Osteoblast (primary cell): ENCODE measurements around the gene TRIM7. TPM values are rescaled to one million over a fixed set of nuclear protein-coding genes. Genes with fewer than 3 reads are reported as not detected.

ENCODE experiments used
- DNase-seq: peaks from one replicate; pipeline ENCODE4 v3.0.0; 2011; ENCODE audit warnings: low spot score, mixed read lengths; ENCODE audit not compliant: insufficient read length; ENCODE audit errors: missing footprints
- H2AFZ ChIP-seq: 2 replicates; pipeline ENCODE4 v1.6.0; 2011; ENCODE audit warnings: mild to moderate bottlenecking, low read length
- H3K27ac ChIP-seq: 2 replicates; pipeline ENCODE4 v1.5.1; 2011; ENCODE audit warnings: mild to moderate bottlenecking, low read depth, low read length, moderate library complexity
- H3K27me3 ChIP-seq: 2 replicates; pipeline ENCODE4 v1.6.0; 2012; ENCODE audit warnings: mild to moderate bottlenecking, control low read depth, inconsistent platforms, low read length, moderate library complexity; ENCODE audit not compliant: insufficient read depth
- H3K36me3 ChIP-seq: 2 replicates; pipeline ENCODE4 v1.5.1; 2011; ENCODE audit warnings: mild to moderate bottlenecking, low read length, control low read depth, moderate library complexity; ENCODE audit not compliant: insufficient read depth
- H3K4me1 ChIP-seq: 2 replicates; pipeline ENCODE4 v1.5.1; 2011; ENCODE audit warnings: mild to moderate bottlenecking, low read length, control low read depth, moderate library complexity; ENCODE audit not compliant: insufficient read depth
- H3K4me2 ChIP-seq: 2 replicates; pipeline ENCODE4 v1.6.0; 2011; ENCODE audit warnings: mild to moderate bottlenecking, low read length; ENCODE audit not compliant: insufficient read depth
- H3K4me3 ChIP-seq: fragments of 200-600 bp; sonication (generic); 3 replicates; pipeline ENCODE4 v1.5.1; 2012; ENCODE audit warnings: mild to moderate bottlenecking, low read length, inconsistent platforms; ENCODE audit not compliant: insufficient read depth
- H3K79me2 ChIP-seq: 2 replicates; pipeline ENCODE4 v1.6.0; 2012; ENCODE audit warnings: mild to moderate bottlenecking, low read length, control low read depth, inconsistent platforms; ENCODE audit not compliant: insufficient read depth
- H3K9me3 ChIP-seq: 2 replicates; pipeline ENCODE4 v1.5.1; 2011; ENCODE audit warnings: low read depth, low read length, control low read depth
- H4K20me1 ChIP-seq: 2 replicates; pipeline ENCODE4 v1.6.0; 2012; ENCODE audit warnings: mild to moderate bottlenecking, low read length, control low read depth; ENCODE audit not compliant: insufficient read depth
- total RNA-seq: library from RNA; depleted of rRNA; stranded (reverse); fragments of >200 nt; gene quantifications from 2 replicates; pipeline ENCODE4 v1.2.3, GENCODE V29; 2012
- TF ChIP-seq, protein P1 (sequence below): IDR thresholded peaks from 2 replicates; pipeline ENCODE4 v1.5.1; 2011; ENCODE audit warnings: mild to moderate bottlenecking, low read depth, low read length, moderate library complexity; ENCODE audit errors: extremely low read depth

TRIM7 gene
- total RNA-seq, 1 donor, result 0.72 TPM

DNA sequence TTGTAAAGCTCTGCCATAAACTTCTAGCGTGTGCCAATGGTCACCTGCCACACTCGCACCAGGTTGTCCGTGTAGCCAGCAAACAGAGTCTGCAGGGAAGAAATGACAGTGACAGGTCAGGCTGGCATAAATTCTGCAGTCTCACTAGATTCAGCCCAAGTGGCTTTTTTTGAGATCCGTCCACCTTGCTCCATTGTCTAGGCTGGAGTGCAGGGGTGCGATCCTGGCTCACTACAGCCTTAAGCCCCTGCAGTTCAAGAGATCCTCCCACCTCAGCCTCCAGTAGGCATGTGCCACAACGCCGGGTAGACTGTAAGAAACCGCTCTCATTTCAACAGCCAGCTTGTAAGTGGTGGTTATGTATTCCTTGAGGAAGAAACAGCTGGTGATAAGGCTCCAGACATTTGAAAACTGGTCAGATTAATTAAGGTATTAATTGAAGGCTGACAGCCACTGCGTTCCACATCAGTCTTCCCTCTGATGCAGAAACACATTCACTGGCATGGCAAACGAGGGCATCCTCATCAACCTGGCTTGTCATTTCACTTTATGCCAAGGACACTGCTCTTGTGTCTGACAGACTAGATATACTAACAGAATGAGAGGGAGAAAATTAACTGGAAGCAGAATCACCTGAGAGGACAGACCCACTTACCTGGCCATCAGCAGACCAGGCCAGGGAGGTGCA is 32.1 kb upstream of the TRIM7 start:
- Histone ChIP-seq H3K27me3 (no peaks in the 10 kb centered on the region), H3K9me3 (no peaks in the 10 kb centered on the region), H3K4me3 (no peak overlapping the region), H3K27ac (no peak overlapping the region), H3K4me2 (no peak overlapping the region), H3K79me2 (peaks cover 46% of the 10 kb centered on the region), H3K4me1 (peaks cover 14% of the 10 kb centered on the region), H2AFZ (no peak overlapping the region), H4K20me1 (peaks cover 40% of the 10 kb centered on the region), H3K36me3 (peaks cover 80% of the 10 kb centered on the region)
- DNase-seq, result no peak
- TF ChIP-seq, protein P1, sequence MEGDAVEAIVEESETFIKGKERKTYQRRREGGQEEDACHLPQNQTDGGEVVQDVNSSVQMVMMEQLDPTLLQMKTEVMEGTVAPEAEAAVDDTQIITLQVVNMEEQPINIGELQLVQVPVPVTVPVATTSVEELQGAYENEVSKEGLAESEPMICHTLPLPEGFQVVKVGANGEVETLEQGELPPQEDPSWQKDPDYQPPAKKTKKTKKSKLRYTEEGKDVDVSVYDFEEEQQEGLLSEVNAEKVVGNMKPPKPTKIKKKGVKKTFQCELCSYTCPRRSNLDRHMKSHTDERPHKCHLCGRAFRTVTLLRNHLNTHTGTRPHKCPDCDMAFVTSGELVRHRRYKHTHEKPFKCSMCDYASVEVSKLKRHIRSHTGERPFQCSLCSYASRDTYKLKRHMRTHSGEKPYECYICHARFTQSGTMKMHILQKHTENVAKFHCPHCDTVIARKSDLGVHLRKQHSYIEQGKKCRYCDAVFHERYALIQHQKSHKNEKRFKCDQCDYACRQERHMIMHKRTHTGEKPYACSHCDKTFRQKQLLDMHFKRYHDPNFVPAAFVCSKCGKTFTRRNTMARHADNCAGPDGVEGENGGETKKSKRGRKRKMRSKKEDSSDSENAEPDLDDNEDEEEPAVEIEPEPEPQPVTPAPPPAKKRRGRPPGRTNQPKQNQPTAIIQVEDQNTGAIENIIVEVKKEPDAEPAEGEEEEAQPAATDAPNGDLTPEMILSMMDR, result no peak

DNA sequence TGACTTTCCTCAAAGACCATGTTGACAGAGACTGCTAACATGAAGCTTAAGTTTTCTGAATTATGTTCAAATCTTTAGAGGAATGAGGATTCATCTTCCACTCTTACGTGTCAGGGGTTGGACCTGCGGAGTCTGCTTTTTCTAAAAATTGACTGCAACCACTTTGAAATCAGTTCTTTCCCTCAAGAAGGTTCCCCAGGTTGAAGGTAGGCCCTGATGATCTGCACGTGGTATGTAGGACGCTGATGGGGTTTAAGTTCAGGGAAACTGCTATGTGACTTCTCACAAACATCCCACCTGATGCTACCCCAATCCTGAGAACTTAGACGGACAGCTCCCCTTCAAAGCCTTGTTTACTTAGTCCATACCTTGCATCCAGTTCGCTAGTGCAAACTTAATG is 31.5 kb upstream of the TRIM7 start:
- Histone ChIP-seq H3K4me3 (no peak overlapping the region), H3K36me3 (peaks cover 80% of the 10 kb centered on the region), H3K27ac (no peak overlapping the region), H3K4me2 (no peak overlapping the region), H3K9me3 (no peaks in the 10 kb centered on the region), H3K4me1 (peaks cover 7% of the 10 kb centered on the region), H3K79me2 (peaks cover 40% of the 10 kb centered on the region), H2AFZ (no peak overlapping the region), H4K20me1 (peaks cover 34% of the 10 kb centered on the region), H3K27me3 (no peaks in the 10 kb centered on the region)
- no peak for DNase-seq
- TF ChIP-seq, protein P1, result no peak

DNA sequence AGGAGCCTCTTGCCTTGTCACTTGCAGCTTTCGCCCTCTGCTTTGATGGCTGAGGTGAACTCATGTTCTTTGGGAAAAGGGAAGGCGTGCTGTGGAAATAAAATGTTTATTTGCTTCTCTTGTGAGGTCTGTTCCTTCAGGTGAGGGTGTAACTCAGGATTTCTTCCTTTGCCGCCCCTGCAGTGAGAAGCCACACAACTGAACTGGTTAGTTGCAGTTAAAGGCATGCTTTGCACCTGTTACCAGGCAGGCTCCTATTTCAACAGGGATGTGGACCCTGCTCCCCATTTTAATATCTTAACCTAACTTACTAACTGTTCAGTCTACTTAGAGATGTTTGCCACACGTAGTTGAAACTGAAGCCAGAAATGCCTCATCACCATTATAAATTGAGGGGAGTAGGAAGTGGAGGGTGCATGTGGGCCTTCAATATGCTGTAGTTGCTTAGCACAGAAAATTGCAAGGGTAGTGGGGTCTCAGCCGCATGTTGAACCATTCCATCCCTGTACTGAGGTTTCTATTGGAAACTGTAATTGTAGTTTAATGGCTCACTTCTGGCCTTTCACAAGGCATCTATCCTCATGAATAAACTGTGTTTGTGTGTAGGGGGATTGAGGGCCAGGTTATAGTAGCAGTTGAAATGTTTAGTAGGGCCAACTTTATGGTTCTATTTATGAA is 30.8 kb upstream of the TRIM7 start:
- Histone ChIP-seq H3K27me3 (no peaks in the 10 kb centered on the region), H3K36me3 (peaks cover 80% of the 10 kb centered on the region), H3K4me3 (no peak overlapping the region), H4K20me1 (peaks cover 27% of the 10 kb centered on the region), H3K4me1 (peaks cover under 1% of the 10 kb centered on the region), H3K4me2 (no peak overlapping the region), H3K27ac (no peak overlapping the region), H3K79me2 (peaks cover 34% of the 10 kb centered on the region), H3K9me3 (no peaks in the 10 kb centered on the region), H2AFZ (no peak overlapping the region)
- DNase-seq, result no peak
- TF ChIP-seq, protein P1, result no peak

DNA sequence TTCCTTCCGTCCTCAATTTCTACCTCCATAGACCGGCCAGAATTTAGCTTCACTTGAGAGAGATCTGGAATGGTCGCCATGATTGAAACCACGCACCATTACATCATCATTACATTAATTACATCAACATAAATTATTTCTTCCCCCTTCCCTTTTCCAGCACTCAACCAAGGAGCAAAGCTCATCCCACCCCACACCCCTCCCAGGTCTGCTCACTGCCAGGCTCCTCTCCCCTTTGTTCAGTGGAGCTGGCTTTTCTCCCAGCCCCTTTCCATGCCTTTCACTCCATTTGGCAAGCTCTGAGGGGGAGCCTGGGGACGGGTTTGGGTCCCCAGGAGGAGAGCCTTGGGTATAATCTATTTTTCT is 30.3 kb upstream of the TRIM7 start:
- peaks cover 80% of the 10 kb centered on the region for H3K36me3 ChIP-seq
- H3K9me3 ChIP-seq, result no peaks in the 10 kb centered on the region
- peaks cover 27% of the 10 kb centered on the region for H4K20me1 ChIP-seq
- no peak overlapping the region for H3K27ac ChIP-seq
- no peak overlapping the region for H3K4me3 ChIP-seq
- no peaks in the 10 kb centered on the region for H3K4me1 ChIP-seq
- no peak overlapping the region for H3K4me2 ChIP-seq
- no peak overlapping the region for H2AFZ ChIP-seq
- TF ChIP-seq, protein P1, result no peak
- peaks cover 29% of the 10 kb centered on the region for H3K79me2 ChIP-seq
- H3K27me3 ChIP-seq, result no peaks in the 10 kb centered on the region
- DNase-seq, result no peak
